PC-9 (cell line): Measurements from ENCODE around the gene DSCAM. TPM values are rescaled to one million over a fixed set of nuclear protein-coding genes. Genes with fewer than 3 reads are reported as not detected.

Source experiments
- BruUV-seq: library from RNA; stranded (reverse); fragments of 400-500 nt; replicated peaks from 2 replicates; lab custom pipeline; 2021; lab: Mats Ljungman, UMichigan
- CTCF ChIA-PET: fragments of 300-600 bp; sonication (Branson Sonifier 250); formaldehyde crosslinking; loops from one replicate; lab custom pipeline; 2022; ENCODE audit warnings: antibody characterized with exemption; lab: Charles Lee
- POLR2A ChIA-PET: fragments of 300-600 bp; sonication (Branson Sonifier 250); formaldehyde crosslinking; loops from one replicate; lab custom pipeline; 2022; ENCODE audit warnings: antibody characterized with exemption; ENCODE audit not compliant: unreplicated experiment; lab: Charles Lee
- DNase-seq, 2 experiments: peaks; one replicate each; pipeline versions ENCODE4 v3.0.0 to v3.0.0-alpha.2; 2015 to 2022; ENCODE audit warnings: mixed read lengths in 1 of 2
- H2AFZ ChIP-seq: fragments of 200-600 bp; sonication (generic); 2 replicates; pipeline ENCODE4 v1.8.1; 2017; ENCODE audit warnings: antibody characterized with exemption
- H3F3A ChIP-seq: fragments of 200-600 bp; sonication (generic); 2 replicates; pipeline ENCODE4 v1.8.1; 2017; ENCODE audit warnings: antibody characterized with exemption, mild to moderate bottlenecking, low read depth; ENCODE audit not compliant: insufficient read depth
- H3K27ac ChIP-seq: fragments of 200-600 bp; sonication (generic); 2 replicates; pipeline ENCODE4 v1.6.1; 2016; ENCODE audit warnings: mixed run types
- H3K27me3 ChIP-seq: fragments of 200-600 bp; sonication (generic); 2 replicates; pipeline ENCODE4 v1.6.1; 2016; ENCODE audit warnings: low read depth, mixed run types; ENCODE audit not compliant: insufficient read depth
- H3K36me3 ChIP-seq: fragments of 200-600 bp; sonication (generic); 2 replicates; pipeline ENCODE4 v1.6.1; 2016; ENCODE audit warnings: low read depth, mixed run types
- H3K4me1 ChIP-seq: fragments of 200-600 bp; sonication (generic); replicated peaks from 2 replicates; pipeline ENCODE4 v1.6.1; 2016; ENCODE audit warnings: mixed run types; ENCODE audit not compliant: insufficient read depth
- H3K4me2 ChIP-seq: fragments of 200-600 bp; sonication (generic); 2 replicates; pipeline ENCODE4 v1.6.1; 2017; ENCODE audit warnings: mixed run types
- H3K4me3 ChIP-seq: fragments of 200-600 bp; sonication (generic); 2 replicates; pipeline ENCODE4 v1.6.1; 2016; ENCODE audit warnings: mixed run types
- H3K79me2 ChIP-seq: fragments of 200-600 bp; sonication (generic); 2 replicates; pipeline ENCODE4 v1.6.1; 2017; ENCODE audit warnings: low read depth, mixed run types
- H3K9me2 ChIP-seq: fragments of 200-600 bp; sonication (generic); 2 replicates; pipeline ENCODE4 v1.8.1; 2017; ENCODE audit warnings: mild to moderate bottlenecking; ENCODE audit not compliant: insufficient read depth
- H3K9me3 ChIP-seq: fragments of 200-600 bp; sonication (generic); 2 replicates; pipeline ENCODE4 v1.8.1; 2016; ENCODE audit warnings: low read depth; ENCODE audit not compliant: insufficient read depth
- H4K20me1 ChIP-seq: fragments of 200-600 bp; sonication (generic); 2 replicates; pipeline ENCODE4 v1.8.1; 2017; ENCODE audit not compliant: insufficient read depth
- CTCF ChIP-seq: fragments of 200-600 bp; sonication (generic); conservative IDR thresholded peaks from 2 replicates; pipeline ENCODE4 v1.6.1; 2017; ENCODE audit warnings: mixed run types, antibody characterized with exemption, mild to moderate bottlenecking, moderate library complexity
- EZH2 ChIP-seq: fragments of 200-600 bp; sonication (generic); IDR thresholded peaks from 2 replicates; pipeline ENCODE4 v1.8.0; 2017; ENCODE audit warnings: antibody characterized with exemption, low read depth
- intact Hi-C: fragments of 100-400 bp; cut with micrococcal nuclease; formaldehyde crosslinking; loops from one replicate; pipeline ENCODE4 v1.10.0; 2022; ENCODE audit not compliant: unreplicated experiment
- total RNA-seq: library from RNA; stranded (reverse); gene quantifications from 2 replicates; pipeline ENCODE4 v1.2.3, GENCODE V29; 2021

Gene DSCAM
- total RNA-seq, 1 experiment from 2014 or later: not detected

DNA sequence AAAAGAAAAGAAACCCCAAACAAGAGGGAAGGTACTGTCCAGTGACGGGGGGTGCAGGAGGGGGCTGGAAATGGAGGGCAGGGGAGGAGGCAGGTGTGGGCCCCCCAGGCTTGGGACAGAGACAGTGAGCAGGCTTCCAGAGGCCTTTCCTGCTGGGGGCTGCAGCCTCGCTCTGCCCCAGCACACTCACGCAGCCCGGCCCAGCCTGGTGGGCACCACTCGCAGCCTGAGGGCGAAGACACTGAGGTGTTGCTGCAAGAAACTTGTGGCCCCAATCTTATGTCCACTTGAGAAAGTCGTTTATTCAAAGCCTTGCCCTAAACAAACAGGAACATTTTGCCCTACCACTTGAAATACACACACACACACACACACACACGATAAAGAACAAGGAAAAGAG, 705.3 kb downstream of the DSCAM start:
- Histone ChIP-seq H4K20me1 (no peaks in the 10 kb centered on the region), H3K4me3 (no peak overlapping the region), H3F3A (no peaks in the 10 kb centered on the region), H3K27ac (no peak overlapping the region), H2AFZ (no peak overlapping the region), H3K9me2 (no peaks in the 10 kb centered on the region), H3K79me2 (no peaks in the 10 kb centered on the region), H3K4me2 (no peak overlapping the region), H3K27me3 (no peaks in the 10 kb centered on the region), H3K36me3 (no peaks in the 10 kb centered on the region), H3K4me1 (no peaks in the 10 kb centered on the region), H3K9me3 (no peaks in the 10 kb centered on the region)
- DNase-seq: no peak
- intact Hi-C loops: loop anchor here (5.0 to 10.0 kb wide), 2 partner anchors 246 to 923 kb away; no protein-coding TSS in a partner anchor
- POLR2A ChIA-PET: no interaction called here
- BruUV-seq: no TSS peak
- TF ChIP-seq CTCF (no peak), EZH2 (no peak)
- CTCF ChIA-PET: no interaction called here

- no peaks in the 10 kb centered on the region for H3K9me3 ChIP-seq
- no peaks in the 10 kb centered on the region; the same call in 1 of the 2 replicates for H3K27me3 ChIP-seq
- H3K4me1 ChIP-seq: no peaks in the 10 kb centered on the region
- H2AFZ ChIP-seq: no peak overlapping the region
- no peaks in the 10 kb centered on the region for H3F3A ChIP-seq
- no peaks in the 10 kb centered on the region for H3K36me3 ChIP-seq
- intact Hi-C loops: loop anchor here (5.0 to 10.0 kb wide), 2 partner anchors 247 to 924 kb away; no protein-coding TSS in a partner anchor
- POLR2A ChIA-PET: interaction anchor here (0.5 kb wide), 1 partner anchor 246 kb away, joined by 3 read pairs; no protein-coding TSS in a partner anchor
- H3K27ac ChIP-seq: no peak overlapping the region
- no peaks in the 10 kb centered on the region for H3K9me2 ChIP-seq
- CTCF ChIA-PET: no interaction called here
- no peaks in the 10 kb centered on the region for H4K20me1 ChIP-seq
- no peak for DNase-seq
- no TSS peak for BruUV-seq
- H3K4me3 ChIP-seq: no peak overlapping the region
- no peaks in the 10 kb centered on the region for H3K79me2 ChIP-seq
- H3K4me2 ChIP-seq: no peak overlapping the region
- no peak for TF ChIP-seq CTCF
- TF ChIP-seq EZH2: no peak
These were observed 706.3 kb downstream of the DSCAM start for GRCh38 chr21:40140675-40141074.

GRCh38 chr21:40139636-40140035, 707.3 kb downstream of the DSCAM start:
- no peaks in the 10 kb centered on the region for H3K9me2 ChIP-seq
- intact Hi-C loops: loop anchor here (5.0 to 10.0 kb wide), 2 partner anchors 248 to 925 kb away; no protein-coding TSS in a partner anchor
- ChIA-PET POLR2A (no interaction called here), CTCF (no interaction called here)
- H3K27ac ChIP-seq: no peak overlapping the region
- no peak overlapping the region for H3K4me3 ChIP-seq
- H3K4me2 ChIP-seq: no peak overlapping the region
- H3K36me3 ChIP-seq: no peaks in the 10 kb centered on the region
- no peaks in the 10 kb centered on the region for H3K4me1 ChIP-seq
- DNase-seq: no peak
- no TSS peak for BruUV-seq
- peaks cover 4% of the 10 kb centered on the region for H3K27me3 ChIP-seq
- no peaks in the 10 kb centered on the region for H3K9me3 ChIP-seq
- no peak overlapping the region for H2AFZ ChIP-seq
- no peak for TF ChIP-seq EZH2
- TF ChIP-seq CTCF: no peak
- no peaks in the 10 kb centered on the region for H3F3A ChIP-seq
- H4K20me1 ChIP-seq: no peaks in the 10 kb centered on the region
- no peaks in the 10 kb centered on the region for H3K79me2 ChIP-seq
